ENCODE data around the gene ANKRD11. TPM values are rescaled to one million over a fixed set of nuclear protein-coding genes. Genes with fewer than 3 reads are reported as not detected.

Gene ANKRD11
- total RNA-seq, 4 donors from 2014 or later: 49.8 to 114 (median 82.2) TPM

- ATAC-seq (ENCODE audit: low FRiP score) (no peak), DNase-seq (ENCODE audit: low spot score) (no peak)
- TF ChIP-seq CTCF (IDR thresholded peaks at IDR 0.05): no peak
Measured at GRCh38 chr16:89283449-89283848, 206.9 kb downstream of the ANKRD11 start.

GRCh38 chr16:89282523-89282922, 207.8 kb downstream of the ANKRD11 start:
- DNase-seq (ENCODE audit: low spot score) (no peak), ATAC-seq (ENCODE audit: low FRiP score) (no peak)
- no peak for TF ChIP-seq CTCF (IDR thresholded peaks at IDR 0.05)

GRCh38 chr16:89281829-89282228, 208.5 kb downstream of the ANKRD11 start:
- DNase-seq (ENCODE audit: low spot score) (no peak), ATAC-seq (ENCODE audit: low FRiP score) (no peak)
- TF ChIP-seq CTCF (IDR thresholded peaks at IDR 0.05): no peak

GRCh38 chr16:89281189-89281577, 209.2 kb downstream of the ANKRD11 start:
- TF ChIP-seq CTCF (IDR thresholded peaks at IDR 0.05): no peak
- DNase-seq (ENCODE audit: low spot score) (no peak), ATAC-seq (ENCODE audit: low FRiP score) (no peak)

GRCh38 chr16:89280546-89281188, 209.7 kb downstream of the ANKRD11 start:
- DNase-seq (ENCODE audit: low spot score) (no peak), ATAC-seq (ENCODE audit: low FRiP score) (no peak)

GRCh38 chr16:89279666-89280481, 210.5 kb downstream of the ANKRD11 start:
- ATAC-seq (ENCODE audit: low FRiP score): no peak
- TF ChIP-seq CTCF (IDR thresholded peaks at IDR 0.05): no peak

More at GRCh38 chr16:89280546-89281188, 209.7 kb downstream of the ANKRD11 start:
- TF ChIP-seq CTCF (IDR thresholded peaks at IDR 0.05): no peak

More at GRCh38 chr16:89279666-89280481, 210.5 kb downstream of the ANKRD11 start:
- DNase-seq (ENCODE audit: low spot score): no peak
